ENCODE measurements around the gene WASF3. TPM values are rescaled to one million over a fixed set of nuclear protein-coding genes. Genes with fewer than 3 reads are reported as not detected.

Gene WASF3
- total and polyA plus RNA-seq, 10 donors, result 1.7 to 16.4 (median 8.4) TPM

- H3K9me3 ChIP-seq, result peaks cover 0 to 12% (median 7%) of the 10 kb centered on the region in 8 donors
- H3K27me3 ChIP-seq (replicated peaks in 1 of 7), result no peaks in the 10 kb centered on the region
- WGBS, 5 donors, result 85 to 89% (median 88%) methylated on average over 7 of the region's 7 CpGs
- H3K4me3 ChIP-seq, result no peak overlapping the region
- H3K27ac ChIP-seq, result no peak overlapping the region
- intact Hi-C loops (cut with DNase I; ENCODE audit: low total_unique reads), result no loop called here
- TF ChIP-seq, protein P1, sequence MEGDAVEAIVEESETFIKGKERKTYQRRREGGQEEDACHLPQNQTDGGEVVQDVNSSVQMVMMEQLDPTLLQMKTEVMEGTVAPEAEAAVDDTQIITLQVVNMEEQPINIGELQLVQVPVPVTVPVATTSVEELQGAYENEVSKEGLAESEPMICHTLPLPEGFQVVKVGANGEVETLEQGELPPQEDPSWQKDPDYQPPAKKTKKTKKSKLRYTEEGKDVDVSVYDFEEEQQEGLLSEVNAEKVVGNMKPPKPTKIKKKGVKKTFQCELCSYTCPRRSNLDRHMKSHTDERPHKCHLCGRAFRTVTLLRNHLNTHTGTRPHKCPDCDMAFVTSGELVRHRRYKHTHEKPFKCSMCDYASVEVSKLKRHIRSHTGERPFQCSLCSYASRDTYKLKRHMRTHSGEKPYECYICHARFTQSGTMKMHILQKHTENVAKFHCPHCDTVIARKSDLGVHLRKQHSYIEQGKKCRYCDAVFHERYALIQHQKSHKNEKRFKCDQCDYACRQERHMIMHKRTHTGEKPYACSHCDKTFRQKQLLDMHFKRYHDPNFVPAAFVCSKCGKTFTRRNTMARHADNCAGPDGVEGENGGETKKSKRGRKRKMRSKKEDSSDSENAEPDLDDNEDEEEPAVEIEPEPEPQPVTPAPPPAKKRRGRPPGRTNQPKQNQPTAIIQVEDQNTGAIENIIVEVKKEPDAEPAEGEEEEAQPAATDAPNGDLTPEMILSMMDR (IDR thresholded peaks at IDR 0.05 in 8 of 11, conservative IDR thresholded peaks at IDR 0.05 in 3 of 11), result no peak
- TF ChIP-seq POLR2A (IDR thresholded peaks at IDR 0.05) (no peak), POLR2AphosphoS5 (IDR thresholded peaks at IDR 0.05) (no peak)
- H3K36me3 ChIP-seq, result no peaks in the 10 kb centered on the region
- H3K4me1 ChIP-seq, result peaks cover 0 to 6% (median 0%) of the 10 kb centered on the region in 6 donors
- DNase-seq, result no peak
Measured at GRCh38 chr13:26591672-26592071, 34.2 kb downstream of the WASF3 start.

GRCh38 chr13:26593661-26594060 is 36.2 kb downstream of the WASF3 start:
- no peak overlapping the region for H3K27ac ChIP-seq
- 78 to 89% (median 82%) methylated on average over 1 of the region's 1 CpG for WGBS, 5 donors
- H3K4me3 ChIP-seq, result no peak overlapping the region
- peaks cover 0 to 6% (median 0%) of the 10 kb centered on the region in 6 donors for H3K4me1 ChIP-seq
- H3K36me3 ChIP-seq, result no peaks in the 10 kb centered on the region
- intact Hi-C loops (cut with DNase I; ENCODE audit: low total_unique reads), result no loop called here
- DNase-seq, result no peak
- H3K9me3 ChIP-seq, result peaks cover 0 to 18% (median 15%) of the 10 kb centered on the region in 8 donors
- H3K27me3 ChIP-seq (replicated peaks in 1 of 7), result no peaks in the 10 kb centered on the region
- TF ChIP-seq POLR2AphosphoS5 (IDR thresholded peaks at IDR 0.05), result no peak
- TF ChIP-seq POLR2A (IDR thresholded peaks at IDR 0.05), result no peak
- TF ChIP-seq, protein P1 (IDR thresholded peaks at IDR 0.05 in 8 of 11, conservative IDR thresholded peaks at IDR 0.05 in 3 of 11), result no peak

DNA sequence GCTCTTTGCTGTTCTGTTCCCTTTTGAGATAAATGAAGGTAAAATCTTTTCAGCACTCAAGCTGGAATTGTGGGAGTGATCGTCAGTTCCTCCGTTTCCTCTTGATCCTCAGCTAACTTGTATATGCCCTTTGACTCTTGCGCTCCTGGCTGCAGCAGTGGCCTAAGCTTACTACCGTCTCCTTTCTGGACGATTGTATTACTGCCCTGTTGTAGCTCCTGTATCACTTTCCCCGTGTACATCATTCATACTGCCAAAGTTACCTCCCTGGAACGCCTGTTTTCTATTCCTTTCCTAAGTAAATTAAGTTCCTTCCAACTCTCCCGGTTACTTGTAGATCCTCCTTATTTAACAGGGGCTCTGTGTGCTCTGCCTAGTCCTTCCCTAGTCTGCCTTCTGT is 36.9 kb downstream of the WASF3 start:
- intact Hi-C loops (cut with DNase I; ENCODE audit: low total_unique reads), result no loop called here
- peaks cover 0 to 18% (median 15%) of the 10 kb centered on the region in 8 donors for H3K9me3 ChIP-seq
- peaks cover 0 to 3% (median 0%) of the 10 kb centered on the region in 6 donors for H3K4me1 ChIP-seq
- WGBS, 5 donors, result 77 to 84% (median 79%) methylated on average over 8 of the region's 8 CpGs
- H3K36me3 ChIP-seq, result no peaks in the 10 kb centered on the region
- no peak overlapping the region for H3K27ac ChIP-seq
- no peak overlapping the region for H3K4me3 ChIP-seq
- no peak for DNase-seq
- H3K27me3 ChIP-seq (replicated peaks in 1 of 7), result no peaks in the 10 kb centered on the region
- TF ChIP-seq, protein P1 (IDR thresholded peaks at IDR 0.05 in 8 of 11, conservative IDR thresholded peaks at IDR 0.05 in 3 of 11), result no peak
- TF ChIP-seq POLR2A (IDR thresholded peaks at IDR 0.05) (no peak), POLR2AphosphoS5 (IDR thresholded peaks at IDR 0.05) (no peak)

DNA sequence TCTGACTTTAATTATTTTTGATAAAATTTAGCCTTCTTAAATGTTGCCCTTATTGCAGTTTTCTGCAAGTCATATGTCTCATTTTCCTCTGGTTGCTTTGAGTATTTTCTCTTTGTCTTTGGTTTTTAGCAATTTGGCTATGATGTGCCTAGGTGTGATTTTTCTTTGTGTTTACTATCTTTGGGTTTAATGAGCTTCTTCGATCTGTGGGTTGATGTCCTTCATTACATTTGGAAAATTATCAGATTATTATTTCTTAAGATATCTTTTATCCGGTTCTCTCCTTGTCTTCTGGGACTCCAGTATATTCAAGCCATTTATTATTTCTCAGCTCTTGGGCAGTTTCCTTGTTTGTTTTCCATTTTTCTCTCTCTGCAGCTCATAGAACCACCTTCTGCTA is 39.0 kb downstream of the WASF3 start:
- no peak for DNase-seq
- Histone ChIP-seq H3K9me3 (peaks cover 0 to 18% (median 15%) of the 10 kb centered on the region in 8 donors), H3K27ac (no peak overlapping the region), H3K27me3 (replicated peaks in 1 of 7) (no peaks in the 10 kb centered on the region), H3K4me1 (peaks cover 0 to 3% (median 0%) of the 10 kb centered on the region in 6 donors), H3K4me3 (no peak overlapping the region), H3K36me3 (no peaks in the 10 kb centered on the region)
- 94 to 99% (median 95%) methylated on average over 2 of the region's 2 CpGs for WGBS, 5 donors
- TF ChIP-seq, protein P1 (IDR thresholded peaks at IDR 0.05 in 8 of 11, conservative IDR thresholded peaks at IDR 0.05 in 3 of 11), result no peak
- TF ChIP-seq POLR2AphosphoS5 (IDR thresholded peaks at IDR 0.05), result no peak
- TF ChIP-seq POLR2A (IDR thresholded peaks at IDR 0.05), result no peak
- intact Hi-C loops (cut with DNase I; ENCODE audit: low total_unique reads), result no loop called here

All from spleen (tissue), 11 donors.